ENCODE results near the gene ABCD1. TPM values are rescaled to one million over a fixed set of nuclear protein-coding genes. Genes with fewer than 3 reads are reported as not detected.
"Not testable (repeated sequence)": the region's sequence is repeated elsewhere in the genome, so short reads cannot be mapped to it uniquely, and the experiment has no call there.

The ABCD1 gene
- total and polyA plus RNA-seq, 4 donors: 4.1 to 10.6 (median 8.5) TPM

DNA sequence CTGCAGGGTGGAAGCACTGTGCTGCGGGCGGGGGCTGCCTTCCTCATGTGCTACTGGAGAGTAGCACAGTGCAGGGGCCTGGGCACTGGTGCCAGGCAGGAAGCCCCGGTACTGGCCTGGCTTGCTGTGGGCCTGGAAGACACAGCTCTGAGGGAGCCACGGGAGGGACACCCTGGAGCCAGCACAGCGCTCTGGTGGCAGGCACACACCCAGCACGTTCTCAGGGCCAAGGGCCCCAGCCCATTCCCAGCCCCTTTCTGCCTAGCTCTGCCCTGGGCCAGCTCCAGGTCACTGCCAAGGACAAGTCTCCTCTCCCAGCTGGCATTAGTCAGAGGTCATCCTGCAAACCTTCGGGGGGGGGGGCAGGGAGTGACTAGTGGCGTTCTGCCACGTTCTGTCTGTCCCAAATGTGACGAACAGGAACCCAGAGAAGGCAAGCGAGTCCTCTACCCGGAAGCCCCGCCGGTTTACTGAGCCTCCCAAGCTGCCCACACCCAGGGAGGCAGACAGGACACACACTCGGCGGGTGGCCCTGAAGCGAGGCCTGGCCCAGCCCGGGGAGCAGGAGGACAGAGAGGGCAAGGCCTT is 24.8 kb upstream of the ABCD1 start:
- WGBS (ENCODE audit: insufficient coverage): 84% methylated on average over 17 of the region's 18 CpGs
- not testable (repeated sequence) for H3K27ac ChIP-seq (ENCODE audit: low read depth, low read length); H3K27me3 ChIP-seq (ENCODE audit: control insufficient read depth, insufficient read depth, low read length)

DNA sequence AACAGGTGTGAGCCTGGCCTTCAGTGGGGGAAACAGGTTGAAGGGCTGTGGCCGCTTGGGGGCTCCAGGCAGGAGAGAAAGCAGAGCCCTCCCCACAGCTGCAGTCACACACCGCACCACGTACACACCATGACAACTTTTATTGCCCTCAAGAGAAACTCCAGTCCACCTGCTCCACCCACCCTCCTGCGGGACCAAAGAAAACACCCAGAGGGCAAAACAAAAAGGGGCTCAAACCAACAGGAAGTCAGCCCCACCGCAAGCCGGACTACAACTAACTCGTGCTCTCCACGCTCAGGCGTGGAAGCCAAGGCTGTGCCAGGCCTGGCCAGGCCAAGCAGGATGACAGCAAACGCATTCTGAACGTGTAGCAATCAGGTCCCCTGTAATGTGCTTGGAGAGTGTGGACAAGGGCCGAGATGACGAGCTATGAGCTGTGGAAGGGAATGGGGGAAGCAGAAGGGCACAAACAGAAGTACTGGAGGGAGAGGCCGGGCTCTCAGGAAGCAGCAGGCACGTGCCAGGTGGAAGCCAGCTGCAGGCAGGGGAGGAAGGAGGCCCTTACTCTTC is 24.2 kb upstream of the ABCD1 start:
- Histone ChIP-seq H3K27ac (ENCODE audit: low read depth, low read length) (no peak overlapping the region), H3K9me3 (ENCODE audit: control insufficient read depth, insufficient read depth, low read length) (no peaks in the 10 kb centered on the region), H3K4me3 (ENCODE audit: low read depth, low read length) (no peak overlapping the region), H3K4me1 (ENCODE audit: control insufficient read depth, insufficient read depth, low read length) (no peaks in the 10 kb centered on the region), H3K27me3 (ENCODE audit: control insufficient read depth, insufficient read depth, low read length) (no peaks in the 10 kb centered on the region), H3K36me3 (ENCODE audit: control insufficient read depth, insufficient read depth, low read length) (peaks cover 79% of the 10 kb centered on the region)
- WGBS (ENCODE audit: insufficient coverage): 72% methylated on average over 11 of the region's 15 CpGs
- no peak for DNase-seq (ENCODE audit: low read depth in 4 of 6, low spot score in 6 of 6)

More for the DNA sequence above, 24.8 kb upstream of the ABCD1 start:
- not testable (repeated sequence) for DNase-seq (ENCODE audit: low read depth in 4 of 6, low spot score in 6 of 6); H3K4me3 ChIP-seq (ENCODE audit: low read depth, low read length); H3K4me1 ChIP-seq (ENCODE audit: control insufficient read depth, insufficient read depth, low read length); H3K9me3 ChIP-seq (ENCODE audit: control insufficient read depth, insufficient read depth, low read length)
- peaks cover 77% of the 10 kb centered on the region for H3K36me3 ChIP-seq (ENCODE audit: control insufficient read depth, insufficient read depth, low read length)

DNA sequence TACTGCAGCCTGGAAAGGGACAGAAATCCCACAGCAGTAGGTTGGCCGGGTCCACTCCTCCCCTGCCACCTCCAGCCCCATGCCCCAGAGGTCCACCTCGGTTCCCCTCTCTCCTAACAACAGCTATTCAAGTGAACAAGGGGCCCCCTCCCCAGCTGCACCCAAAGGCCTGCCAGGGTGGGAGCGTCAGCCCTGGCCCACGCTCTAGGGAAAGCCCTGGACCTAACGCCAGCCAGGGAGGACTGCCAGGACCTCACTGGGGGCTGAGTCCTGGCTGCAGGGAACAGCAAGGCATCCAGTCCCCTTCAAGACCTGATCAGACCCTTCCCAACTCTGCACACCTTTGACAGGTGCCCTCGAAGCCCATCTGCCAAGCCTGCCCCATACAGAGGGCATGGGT is 23.7 kb upstream of the ABCD1 start:
- H3K27ac ChIP-seq (ENCODE audit: low read depth, low read length): no peak overlapping the region
- DNase-seq (ENCODE audit: low read depth in 4 of 6, low spot score in 6 of 6): no peak
- H3K4me1 ChIP-seq (ENCODE audit: control insufficient read depth, insufficient read depth, low read length): no peaks in the 10 kb centered on the region
- H3K36me3 ChIP-seq (ENCODE audit: control insufficient read depth, insufficient read depth, low read length): peaks cover 83% of the 10 kb centered on the region
- WGBS (ENCODE audit: insufficient coverage): 64% methylated on average over 4 of the region's 6 CpGs
- no peak overlapping the region for H3K4me3 ChIP-seq (ENCODE audit: low read depth, low read length)
- no peaks in the 10 kb centered on the region for H3K27me3 ChIP-seq (ENCODE audit: control insufficient read depth, insufficient read depth, low read length)
- no peaks in the 10 kb centered on the region for H3K9me3 ChIP-seq (ENCODE audit: control insufficient read depth, insufficient read depth, low read length)

DNA sequence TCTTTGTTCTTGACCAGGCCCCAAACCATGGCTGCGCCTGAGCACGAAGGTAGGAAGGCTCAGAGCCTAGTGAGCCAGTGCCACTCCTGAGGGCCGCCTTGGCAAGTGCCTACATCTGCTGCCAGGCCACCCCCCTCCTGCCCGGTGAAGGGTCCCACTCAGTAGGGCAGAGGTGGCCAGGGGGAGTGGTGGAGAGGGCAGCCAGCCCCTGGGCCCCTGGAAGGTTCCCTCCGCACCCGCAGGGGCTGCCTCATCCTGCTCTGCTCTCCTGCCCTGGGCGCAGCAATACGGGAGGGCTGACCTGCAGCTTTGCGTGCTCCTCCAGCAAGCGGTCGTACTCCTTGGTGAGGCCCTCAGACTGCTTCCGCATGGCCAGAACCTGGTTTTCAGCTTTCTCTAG is 22.9 kb upstream of the ABCD1 start:
- peaks cover 81% of the 10 kb centered on the region for H3K36me3 ChIP-seq (ENCODE audit: control insufficient read depth, insufficient read depth, low read length)
- no peaks in the 10 kb centered on the region for H3K27me3 ChIP-seq (ENCODE audit: control insufficient read depth, insufficient read depth, low read length)
- no peak overlapping the region for H3K4me3 ChIP-seq (ENCODE audit: low read depth, low read length)
- no peaks in the 10 kb centered on the region for H3K9me3 ChIP-seq (ENCODE audit: control insufficient read depth, insufficient read depth, low read length)
- no peak overlapping the region for H3K27ac ChIP-seq (ENCODE audit: low read depth, low read length)
- no peaks in the 10 kb centered on the region for H3K4me1 ChIP-seq (ENCODE audit: control insufficient read depth, insufficient read depth, low read length)
- no peak for DNase-seq (ENCODE audit: low read depth in 4 of 6, low spot score in 6 of 6)
- 86% methylated on average over 12 of the region's 12 CpGs for WGBS (ENCODE audit: insufficient coverage)

DNA sequence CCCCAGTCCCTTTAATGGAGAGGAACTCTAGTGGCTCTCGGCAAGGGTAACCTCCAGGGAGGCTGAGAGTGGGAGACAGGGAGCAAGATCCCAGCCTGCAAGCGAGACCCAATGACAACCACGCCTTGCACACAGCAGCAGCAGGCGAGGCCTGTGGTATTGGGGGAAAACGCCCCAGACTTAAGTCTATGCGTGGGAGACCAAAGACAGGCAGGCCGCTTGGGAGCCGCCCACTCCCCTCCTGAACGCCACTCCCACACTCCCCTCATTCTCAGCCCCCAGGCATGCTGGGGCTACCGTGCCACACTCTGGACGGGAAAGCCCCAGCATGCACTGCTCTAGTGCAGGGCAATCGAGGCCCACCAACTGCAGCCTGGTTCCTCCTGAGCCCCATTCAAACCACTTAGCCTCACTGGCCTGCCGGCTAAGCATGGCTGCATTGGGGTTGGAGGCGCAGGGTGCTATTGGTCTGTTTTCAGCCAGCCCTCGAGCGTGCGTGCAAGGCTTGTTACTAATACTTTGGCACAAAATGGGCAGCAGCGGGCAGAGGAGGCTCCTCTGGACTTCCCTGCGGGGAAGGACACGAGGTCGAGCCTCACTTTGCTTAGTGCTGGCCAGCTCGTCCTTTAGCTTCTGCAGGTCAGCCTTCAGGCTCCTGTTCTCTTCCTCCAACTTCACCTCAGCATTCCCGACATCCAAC is 22.2 kb upstream of the ABCD1 start:
- Histone ChIP-seq H3K9me3 (ENCODE audit: control insufficient read depth, insufficient read depth, low read length) (no peaks in the 10 kb centered on the region), H3K4me3 (ENCODE audit: low read depth, low read length) (no peak overlapping the region), H3K27ac (ENCODE audit: low read depth, low read length) (no peak overlapping the region), H3K4me1 (ENCODE audit: control insufficient read depth, insufficient read depth, low read length) (no peaks in the 10 kb centered on the region), H3K27me3 (ENCODE audit: control insufficient read depth, insufficient read depth, low read length) (no peaks in the 10 kb centered on the region), H3K36me3 (ENCODE audit: control insufficient read depth, insufficient read depth, low read length) (peaks cover 83% of the 10 kb centered on the region)
- 85% methylated on average over 22 of the region's 23 CpGs for WGBS (ENCODE audit: insufficient coverage)
- no peak for DNase-seq (ENCODE audit: low read depth in 4 of 6, low spot score in 6 of 6)

DNA sequence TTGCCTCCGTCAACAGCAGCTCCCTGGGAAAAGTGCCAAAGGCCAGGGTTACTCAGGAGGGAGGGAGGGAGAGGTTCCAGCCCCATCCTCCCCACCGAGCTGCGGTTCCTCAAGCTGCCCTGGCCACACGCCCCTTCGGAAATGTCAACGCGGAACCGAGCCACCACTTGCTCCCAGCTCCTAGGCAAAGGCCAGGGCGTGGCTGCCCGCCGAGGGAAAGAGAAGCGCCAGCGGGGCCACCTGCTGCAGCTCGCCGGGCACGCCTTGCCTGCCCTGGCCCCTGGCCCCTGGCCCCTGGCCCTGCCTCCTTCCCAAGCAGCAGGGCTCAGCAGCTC is 21.7 kb upstream of the ABCD1 start:
- peaks cover 84% of the 10 kb centered on the region for H3K36me3 ChIP-seq (ENCODE audit: control insufficient read depth, insufficient read depth, low read length)
- H3K27ac ChIP-seq (ENCODE audit: low read depth, low read length): no peak overlapping the region
- WGBS (ENCODE audit: insufficient coverage): 74% methylated on average over 15 of the region's 16 CpGs
- no peaks in the 10 kb centered on the region for H3K9me3 ChIP-seq (ENCODE audit: control insufficient read depth, insufficient read depth, low read length)
- no peak for DNase-seq (ENCODE audit: low read depth in 4 of 6, low spot score in 6 of 6)
- H3K4me3 ChIP-seq (ENCODE audit: low read depth, low read length): no peak overlapping the region
- no peaks in the 10 kb centered on the region for H3K4me1 ChIP-seq (ENCODE audit: control insufficient read depth, insufficient read depth, low read length)
- H3K27me3 ChIP-seq (ENCODE audit: control insufficient read depth, insufficient read depth, low read length): no peaks in the 10 kb centered on the region

DNA sequence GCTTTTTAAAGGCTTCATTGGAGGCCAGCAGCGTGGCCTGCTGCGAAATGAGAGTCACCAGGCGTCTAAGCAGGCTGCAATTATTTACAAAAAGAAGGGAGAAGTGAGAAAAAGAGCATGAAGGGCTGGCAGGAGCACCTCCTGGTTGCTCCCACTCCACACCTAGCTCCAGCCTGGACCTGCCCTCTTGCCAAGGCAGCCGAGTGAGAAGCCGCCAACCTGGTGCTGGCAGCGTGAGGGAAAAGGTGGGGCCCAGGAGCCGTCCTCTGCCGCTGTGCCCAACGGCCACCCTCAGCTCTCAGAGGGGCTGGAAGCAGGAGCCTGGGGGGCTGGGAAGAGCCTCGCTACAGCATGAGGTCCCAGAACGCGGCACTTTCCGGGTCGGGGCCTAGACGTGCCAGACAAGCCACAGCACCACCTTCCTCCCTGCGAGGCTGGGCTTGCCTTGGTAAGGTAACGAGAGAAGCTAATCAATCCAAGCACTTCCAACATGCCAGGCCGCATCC is 20.6 kb upstream of the ABCD1 start:
- Histone ChIP-seq H3K27ac (ENCODE audit: low read depth, low read length) (no peak overlapping the region), H3K9me3 (ENCODE audit: control insufficient read depth, insufficient read depth, low read length) (no peaks in the 10 kb centered on the region), H3K4me3 (ENCODE audit: low read depth, low read length) (no peak overlapping the region), H3K27me3 (ENCODE audit: control insufficient read depth, insufficient read depth, low read length) (no peaks in the 10 kb centered on the region), H3K4me1 (ENCODE audit: control insufficient read depth, insufficient read depth, low read length) (no peaks in the 10 kb centered on the region), H3K36me3 (ENCODE audit: control insufficient read depth, insufficient read depth, low read length) (peaks cover 73% of the 10 kb centered on the region)
- 88% methylated on average over 11 of the region's 18 CpGs for WGBS (ENCODE audit: insufficient coverage)
- no peak for DNase-seq (ENCODE audit: low read depth in 4 of 6, low spot score in 6 of 6)

DNA sequence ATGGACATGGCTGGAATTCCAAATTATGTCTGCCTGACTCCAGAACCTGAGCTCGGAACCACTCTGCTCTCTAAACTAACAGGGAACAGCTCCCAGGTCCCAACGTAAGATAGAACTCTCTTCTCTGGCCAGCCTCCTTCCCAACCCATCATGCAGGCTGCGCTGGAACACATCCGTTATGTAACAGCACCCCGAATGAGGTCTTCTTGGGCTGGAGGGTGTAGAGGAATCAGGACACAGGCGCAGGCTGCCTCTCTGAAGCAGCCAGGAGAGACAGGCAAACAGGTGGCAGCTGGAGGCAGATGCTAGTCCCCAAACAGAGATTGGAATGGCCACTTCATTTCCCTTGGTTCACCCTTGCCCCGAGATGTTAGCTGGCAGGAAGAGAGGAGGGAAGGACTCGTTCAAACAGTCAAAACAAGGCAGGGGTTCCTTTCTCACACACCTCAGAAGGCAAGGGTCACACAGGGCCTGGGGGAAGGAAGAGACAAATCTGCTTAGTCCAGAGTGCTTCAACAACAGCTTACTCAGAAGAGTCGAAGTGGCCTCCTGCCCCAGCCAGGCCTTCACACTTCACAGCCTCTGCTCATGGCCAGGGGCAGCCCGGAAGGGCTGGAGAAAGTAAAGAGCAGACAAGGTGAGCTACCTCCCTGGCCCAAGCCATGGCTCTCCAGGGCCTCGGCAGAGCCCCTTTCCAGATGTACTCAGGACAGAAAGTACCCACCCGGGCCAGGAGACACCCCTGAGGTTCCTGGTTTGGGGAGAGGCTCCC is 19.8 kb upstream of the ABCD1 start:
- not testable (repeated sequence) for H3K4me3 ChIP-seq (ENCODE audit: low read depth, low read length); H3K9me3 ChIP-seq (ENCODE audit: control insufficient read depth, insufficient read depth, low read length); DNase-seq (ENCODE audit: low read depth in 4 of 6, low spot score in 6 of 6); H3K27me3 ChIP-seq (ENCODE audit: control insufficient read depth, insufficient read depth, low read length); H3K27ac ChIP-seq (ENCODE audit: low read depth, low read length); H3K4me1 ChIP-seq (ENCODE audit: control insufficient read depth, insufficient read depth, low read length)
- 81% methylated on average over 4 of the region's 12 CpGs for WGBS (ENCODE audit: insufficient coverage)
- peaks cover 74% of the 10 kb centered on the region for H3K36me3 ChIP-seq (ENCODE audit: control insufficient read depth, insufficient read depth, low read length)

DNA sequence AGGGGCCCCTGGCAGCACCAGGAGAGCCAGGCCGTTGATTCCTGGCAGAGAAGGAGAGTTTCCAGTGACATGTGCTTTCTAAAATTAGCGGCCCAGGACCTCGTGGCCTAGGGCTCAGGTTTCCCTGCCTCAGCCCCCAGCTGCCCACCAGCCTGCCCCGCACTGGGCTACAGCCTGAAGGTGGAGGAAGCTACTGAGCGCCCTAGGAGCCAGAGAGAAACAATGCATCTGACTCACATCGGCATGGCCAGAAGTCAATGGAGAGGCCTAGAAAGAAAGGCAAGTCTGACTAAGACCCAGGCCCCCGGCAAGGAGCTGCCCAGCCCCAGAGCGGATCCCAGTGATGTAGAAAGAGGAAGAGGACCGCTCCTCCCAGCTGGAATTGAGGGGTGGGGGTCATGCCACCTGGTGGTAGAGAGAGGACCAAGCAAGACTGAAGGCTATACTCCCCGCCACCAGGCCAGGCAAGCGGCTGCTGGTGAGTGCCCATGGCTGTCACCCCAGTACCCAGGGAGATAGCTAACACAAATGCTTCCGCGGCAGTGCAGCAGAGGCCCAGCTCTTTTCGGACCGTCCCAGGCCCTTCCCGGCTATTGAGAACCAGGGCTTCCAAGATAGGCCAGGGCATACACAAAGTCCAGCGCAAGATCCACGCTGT is 19.1 kb upstream of the ABCD1 start:
- 78% methylated on average over 18 of the region's 18 CpGs for WGBS (ENCODE audit: insufficient coverage)

More for the DNA sequence above, 19.1 kb upstream of the ABCD1 start:
- H3K9me3 ChIP-seq (ENCODE audit: control insufficient read depth, insufficient read depth, low read length); DNase-seq (ENCODE audit: low read depth in 4 of 6, low spot score in 6 of 6); H3K27ac ChIP-seq (ENCODE audit: low read depth, low read length); H3K4me3 ChIP-seq (ENCODE audit: low read depth, low read length); H3K27me3 ChIP-seq (ENCODE audit: control insufficient read depth, insufficient read depth, low read length); H3K4me1 ChIP-seq (ENCODE audit: control insufficient read depth, insufficient read depth, low read length): not testable (repeated sequence)
- peaks cover 74% of the 10 kb centered on the region for H3K36me3 ChIP-seq (ENCODE audit: control insufficient read depth, insufficient read depth, low read length)
